Psoas muscle (tissue), 8 donors: Measurements from ENCODE around the gene CEACAM18. TPM values are rescaled to one million over a fixed set of nuclear protein-coding genes. Genes with fewer than 3 reads are reported as not detected.

ENCODE experiments used
- ATAC-seq, 4 donors: fragments of 200-7000 bp; cut with Tn5 transposase; one replicate each; pipeline ENCODE4 v1.9.1; 2020; ENCODE audit warnings: moderate library complexity in 3 of 4, mild to moderate bottlenecking in 2 of 4
- DNase-seq, 2 donors: peaks; one replicate each; pipeline ENCODE4 v3.0.0-alpha.2; 2020
- H3K27ac ChIP-seq: fragments of 200-600 bp; one replicate; pipeline ENCODE4 v1.8.0; 2022
- H3K27me3 ChIP-seq, 3 donors: fragments of 200-600 bp in 1 of 3; one replicate each; pipeline versions ENCODE4 v1.6.1 to v1.8.0; 2013 to 2022; ENCODE audit warnings: low read length in 2 of 3, mild to moderate bottlenecking in 2 of 3, moderate library complexity in 1 of 3; ENCODE audit not compliant: insufficient read depth in 3 of 3
- H3K36me3 ChIP-seq, 2 donors: fragments of 200-600 bp in 1 of 2; one replicate each; pipeline versions ENCODE4 v1.6.1 to v1.8.0; 2013 to 2022; ENCODE audit warnings: low read depth in 1 of 2, mild to moderate bottlenecking in 1 of 2, moderate library complexity in 1 of 2; ENCODE audit not compliant: insufficient read depth in 1 of 2
- H3K4me1 ChIP-seq: fragments of 200-600 bp; one replicate; pipeline ENCODE4 v1.8.0; 2022
- H3K4me3 ChIP-seq: fragments of 200-600 bp; one replicate; pipeline ENCODE4 v1.8.0; 2022; ENCODE audit warnings: mild to moderate bottlenecking
- H3K9me3 ChIP-seq: fragments of 200-600 bp; one replicate; pipeline ENCODE4 v1.8.0; 2022
- CTCF ChIP-seq: fragments of 200-600 bp; IDR thresholded peaks from one replicate; pipeline ENCODE4 v1.8.0; 2022; ENCODE audit warnings: antibody characterized with exemption
- WGBS, 3 donors: extraction: QIAGEN DNeasy Blood & Tissue Kit; methylation state at CpG; one replicate each; pipeline versions ENCODE4 v1.1.6 to v1.1.7; 2013; 5-methylcytosine and 5-hydroxymethylcytosine counted together
- intact Hi-C, 2 donors: fragments of 100-400 bp; cut with DNase I; formaldehyde crosslinking; loops; one replicate each; pipeline versions ENCODE4 v1.11.0 to v1.14.2; 2022
- polyA plus RNA-seq, 3 donors: library from polyadenylated mRNA; stranded (reverse); fragments of 200-250 nt; gene quantifications; one replicate each; pipeline ENCODE4 v1.2.3, GENCODE V29; 2013
- total RNA-seq, 4 donors: library from RNA; stranded (reverse); fragmentation: NEBNext Ultra II Directional in 2 of 4; extraction: Animal tissue kit (Norgen Biotek cat#: 25700) in 2 of 4; gene quantifications; one replicate each; pipeline versions ENCODE4 v1.2.1 to v1.2.4, GENCODE V29; 2021 to 2023
- donor health status: healthy with polysubstance abuse.
- donor health status: DM: no; HTN: no; CAD: no; lungs with moderate emphysema.
- donor health status: Bipolar disorder and iron deficiency.
- donor health status: healthy.
- donor health status: DM: yes; HTN: yes; CAD: no.
- donor health status: DM: no; HTN: no; CAD: no.
- donor health status: DM: no; HTN: no; CAD: no.
- donor health status: DM: yes; HTN: yes; CAD: no.

CEACAM18 gene
- total and polyA plus RNA-seq, 7 donors = not detected

DNA sequence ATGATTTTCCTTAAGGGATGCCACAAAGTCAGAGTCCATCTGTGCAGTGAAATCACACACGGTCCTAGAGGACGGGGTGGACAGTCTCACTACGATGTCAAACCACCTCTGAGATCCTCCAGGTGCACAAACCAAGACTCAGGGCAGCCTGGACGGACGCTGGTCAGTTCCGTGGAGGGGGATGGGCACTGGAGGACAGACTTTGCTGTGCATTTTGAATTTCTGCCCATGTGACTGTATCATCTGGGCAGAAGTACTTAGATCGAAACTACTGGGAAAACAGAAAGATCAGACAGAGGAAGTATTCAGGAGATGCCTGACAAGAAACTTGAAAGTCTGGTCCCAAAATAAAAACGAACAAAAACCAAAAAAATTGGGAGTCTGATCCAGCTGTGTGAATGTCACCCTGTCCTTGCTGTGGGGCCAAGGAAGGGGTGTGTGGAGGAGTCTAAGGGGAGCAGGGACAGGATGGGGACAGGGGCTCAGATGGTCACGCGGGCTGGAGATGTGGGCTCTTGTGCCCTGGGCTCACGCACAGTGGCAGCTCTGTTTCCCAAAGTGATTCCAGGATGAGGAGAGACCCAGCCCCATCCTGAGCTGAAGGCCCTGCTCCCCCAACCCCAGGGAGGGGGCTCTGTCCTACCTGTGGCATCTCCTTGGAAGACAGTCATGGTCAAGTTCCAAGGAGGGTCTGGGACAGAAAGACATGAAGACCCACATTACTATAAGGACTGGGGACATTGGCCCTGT is 21.6 kb upstream of the CEACAM18 start:
- peaks cover 0 to 1% (median 0%) of the 10 kb centered on the region in 3 donors for H3K27me3 ChIP-seq
- no peak for TF ChIP-seq CTCF
- DNase-seq = no peak

GRCh38 chr19:51457351-51458013 is 20.9 kb upstream of the CEACAM18 start:
- Histone ChIP-seq H3K36me3 (no peaks in the 10 kb centered on the region), H3K4me3 (no peak overlapping the region), H3K4me1 (no peaks in the 10 kb centered on the region), H3K9me3 (no peaks in the 10 kb centered on the region), H3K27me3 (peaks cover 0 to 5% (median 2%) of the 10 kb centered on the region in 3 donors), H3K27ac (no peak overlapping the region)
- TF ChIP-seq CTCF = no peak
- WGBS, 3 donors = 68 to 78% (median 76%) methylated on average over 9 to 11 of the region's 11 CpGs
- DNase-seq = no peak
- no peak for ATAC-seq
- intact Hi-C loops = no loop called here

More for the DNA sequence above, 21.6 kb upstream of the CEACAM18 start:
- no peaks in the 10 kb centered on the region for H3K4me1 ChIP-seq
- 62 to 71% (median 67%) methylated on average over 11 of the region's 11 CpGs for WGBS, 3 donors
- no peak overlapping the region for H3K4me3 ChIP-seq
- H3K9me3 ChIP-seq = no peaks in the 10 kb centered on the region
- intact Hi-C loops = no loop called here
- ATAC-seq = no peak
- H3K36me3 ChIP-seq = no peaks in the 10 kb centered on the region
- no peak overlapping the region for H3K27ac ChIP-seq

- no peaks in the 10 kb centered on the region for H3K9me3 ChIP-seq
- H3K4me3 ChIP-seq = no peak within 1 kb of the TSS
- H3K36me3 ChIP-seq = no peaks in the 10 kb centered on the region
- TF ChIP-seq CTCF = no peak
- intact Hi-C loops = no loop called here
- H3K4me1 ChIP-seq = no peaks in the 10 kb centered on the region
- DNase-seq (no peak), ATAC-seq (no peak)
- 46 to 54% (median 48%) methylated on average over 10 of the region's 10 CpGs for WGBS, 3 donors
- peaks cover 0 to 9% (median 4%) of the 10 kb centered on the region in 3 donors for H3K27me3 ChIP-seq
- no peak within 1 kb of the TSS for H3K27ac ChIP-seq
Measured at GRCh38 chr19:51458051-51458645, 20.2 kb upstream of the CEACAM18 start, which contains the start of gene SIGLEC8. Gene SIGLEC8 (minus strand): TSS chr19:51458454. CDS start chr19:51458387, 67 bp downstream.

GRCh38 chr19:51458899-51459505 is 19.3 kb upstream of the CEACAM18 start:
- ATAC-seq (no peak), DNase-seq (no peak)
- Histone ChIP-seq H3K36me3 (no peaks in the 10 kb centered on the region), H3K27me3 (peaks cover 0 to 12% (median 4%) of the 10 kb centered on the region in 3 donors), H3K4me3 (no peak overlapping the region), H3K4me1 (no peaks in the 10 kb centered on the region), H3K27ac (no peak overlapping the region), H3K9me3 (no peaks in the 10 kb centered on the region)
- no peak for TF ChIP-seq CTCF
- intact Hi-C loops = no loop called here
- WGBS, 3 donors = 70 to 74% (median 73%) methylated on average over 13 to 14 of the region's 14 CpGs
